Measurements from ENCODE around the gene GPR107. TPM values are rescaled to one million over a fixed set of nuclear protein-coding genes. Genes with fewer than 3 reads are reported as not detected.

The GPR107 gene
- polyA plus RNA-seq, 10 donors = 30.9 to 40.3 (median 35.8) TPM

- DNase-seq = no peak
Observed at GRCh38 chr9:130051855-130052254, 1.9 kb upstream of the GPR107 start.

GRCh38 chr9:130053109-130053503 lies 600 bp upstream of the GPR107 start:
- no peak for DNase-seq

GRCh38 chr9:130054325-130054786 lies 650 bp downstream of the GPR107 start:
- peak in 1 of 3 donors; percentile 26 for DNase-seq

GRCh38 chr9:130054820-130055219 lies 1.1 kb downstream of the GPR107 start:
- DNase-seq = no peak

GRCh38 chr9:130058154-130058553 lies 4.4 kb downstream of the GPR107 start:
- DNase-seq = no peak

GRCh38 chr9:130058887-130059286 lies 5.2 kb downstream of the GPR107 start:
- DNase-seq = no peak

GRCh38 chr9:130060296-130060695 lies 6.6 kb downstream of the GPR107 start:
- DNase-seq = no peak

GRCh38 chr9:130062750-130063149 lies 9.0 kb downstream of the GPR107 start:
- DNase-seq = no peak

GRCh38 chr9:130064621-130065020 lies 10.9 kb downstream of the GPR107 start:
- DNase-seq = no peak

- no peak for DNase-seq
Observed at GRCh38 chr9:130069048-130069447, 15.3 kb downstream of the GPR107 start.

- no peak for DNase-seq
Observed at GRCh38 chr9:130072515-130073235, 19.0 kb downstream of the GPR107 start.

GRCh38 chr9:130073373-130073772 lies 19.7 kb downstream of the GPR107 start:
- peak in 1 of 3 donors; percentile 19 for DNase-seq

GRCh38 chr9:130078547-130078946 lies 24.8 kb downstream of the GPR107 start:
- DNase-seq = no peak

- DNase-seq = no peak
Observed at GRCh38 chr9:130084337-130084736, 30.6 kb downstream of the GPR107 start.

- no peak for DNase-seq
Observed at GRCh38 chr9:130088051-130088450, 34.3 kb downstream of the GPR107 start.

GRCh38 chr9:130089141-130089540 lies 35.4 kb downstream of the GPR107 start:
- no peak for DNase-seq

GRCh38 chr9:130090915-130091314 lies 37.2 kb downstream of the GPR107 start:
- DNase-seq = no peak

GRCh38 chr9:130092910-130093309 lies 39.2 kb downstream of the GPR107 start:
- peak; percentile 56 to 92 (median 84) for DNase-seq

GRCh38 chr9:130095872-130096271 lies 42.2 kb downstream of the GPR107 start:
- no peak for DNase-seq

GRCh38 chr9:130100681-130101080 lies 47.0 kb downstream of the GPR107 start:
- no peak for DNase-seq

GRCh38 chr9:130101915-130102314 lies 48.2 kb downstream of the GPR107 start:
- DNase-seq = no peak

- no peak for DNase-seq
Observed at GRCh38 chr9:130104491-130105193, 50.9 kb downstream of the GPR107 start.

- no peak for DNase-seq
Observed at GRCh38 chr9:130106860-130107233, 53.1 kb downstream of the GPR107 start.

Data from muscle of back (tissue), 11 donors.